Measurements from ENCODE around the gene ZNF841.
"Not testable (repeated sequence)": the region's sequence is repeated elsewhere in the genome, so short reads cannot be mapped to it uniquely, and the experiment has no call there.

The ZNF841 gene

GRCh38 chr19:52066258-52066863, 29.2 kb downstream of the ZNF841 start:
- no peak for DNase-seq (ENCODE audit: low spot score)

GRCh38 chr19:52065399-52065798, 30.2 kb downstream of the ZNF841 start:
- DNase-seq (ENCODE audit: low spot score), result no peak

GRCh38 chr19:52056480-52056879, 39.1 kb downstream of the ZNF841 start:
- DNase-seq (ENCODE audit: low spot score), result not testable (repeated sequence)

GRCh38 chr19:52051736-52052135, 43.8 kb downstream of the ZNF841 start:
- DNase-seq (ENCODE audit: low spot score), result not testable (repeated sequence)

GRCh38 chr19:52048555-52049501, 46.7 kb downstream of the ZNF841 start, which contains the start of gene ZNF432:
TSS of gene ZNF432 (minus strand) at chr19:52048838. CDS start at chr19:52046868, 1,970 bp downstream.
- DNase-seq (ENCODE audit: low spot score), result peak; percentile 93

GRCh38 chr19:52039169-52039568, 56.4 kb downstream of the ZNF841 start:
- DNase-seq (ENCODE audit: low spot score), result no peak

GRCh38 chr19:52034051-52034728, 61.4 kb downstream of the ZNF841 start:
- no peak for DNase-seq (ENCODE audit: low spot score)

- no peak for DNase-seq (ENCODE audit: low spot score)
Measured at GRCh38 chr19:52028780-52029123, 66.8 kb downstream of the ZNF841 start.

- DNase-seq (ENCODE audit: low spot score), result peak; percentile 92
Measured at GRCh38 chr19:52028027-52028779, 67.4 kb downstream of the ZNF841 start, which contains the start of gene ZNF614. TSS of gene ZNF614 (minus strand) at chr19:52028379. CDS start at chr19:52025745, 2,634 bp downstream.

- not testable (repeated sequence) for DNase-seq (ENCODE audit: low spot score)
Measured at GRCh38 chr19:52026255-52026990, 69.1 kb downstream of the ZNF841 start.

- DNase-seq (ENCODE audit: low spot score), result not testable (repeated sequence)
Measured at GRCh38 chr19:52024478-52024877, 71.1 kb downstream of the ZNF841 start.

- DNase-seq (ENCODE audit: low spot score), result no peak
Measured at GRCh38 chr19:52022193-52022592, 73.4 kb downstream of the ZNF841 start.

GRCh38 chr19:52020506-52020905, 75.1 kb downstream of the ZNF841 start:
- no peak for DNase-seq (ENCODE audit: low spot score)

Data from D341Med (cell line).